Esophagus (tissue), 2 donors: ENCODE data around the gene RTL1. TPM values are rescaled to one million over a fixed set of nuclear protein-coding genes. Genes with fewer than 3 reads are reported as not detected.

Experiments used
- H3K27ac ChIP-seq, 2 donors: one replicate each; pipeline ENCODE4 v1.5.1; 2013; ENCODE audit warnings: low read depth in 2 of 2, mild to moderate bottlenecking in 2 of 2, inconsistent platforms in 1 of 2, low read length in 1 of 2, moderate library complexity in 1 of 2
- H3K27me3 ChIP-seq, 2 donors: one replicate each; pipeline ENCODE4 v1.6.1; 2013; ENCODE audit warnings: low read length in 2 of 2, control low read depth in 1 of 2, mild to moderate bottlenecking in 1 of 2; ENCODE audit not compliant: insufficient read depth in 2 of 2, control insufficient read depth in 1 of 2
- H3K36me3 ChIP-seq, 2 donors: one replicate each; pipeline ENCODE4 v1.6.1; 2013; ENCODE audit warnings: low read length in 1 of 2; ENCODE audit not compliant: control insufficient read depth in 2 of 2, insufficient read depth in 2 of 2
- H3K4me1 ChIP-seq, 2 donors: one replicate each; pipeline ENCODE4 v1.6.1; 2013; ENCODE audit warnings: low read length in 1 of 2; ENCODE audit not compliant: control insufficient read depth in 2 of 2, insufficient read depth in 2 of 2
- H3K4me3 ChIP-seq, 2 donors: one replicate each; pipeline ENCODE4 v1.5.1; 2013; ENCODE audit warnings: low read length in 2 of 2, mild to moderate bottlenecking in 2 of 2, low read depth in 1 of 2, moderate library complexity in 1 of 2
- H3K9me3 ChIP-seq, 2 donors: one replicate each; pipeline ENCODE4 v1.6.1; 2013; ENCODE audit warnings: mild to moderate bottlenecking in 2 of 2, low read depth in 1 of 2, low read length in 1 of 2, moderate library complexity in 1 of 2; ENCODE audit not compliant: control insufficient read depth in 2 of 2, insufficient read depth in 1 of 2
- WGBS, 2 donors: extraction: QIAGEN DNeasy Blood & Tissue Kit; methylation state at CpG; one replicate each; pipeline ENCODE4 v1.1.7; 2013; 5-methylcytosine and 5-hydroxymethylcytosine counted together
- polyA plus RNA-seq, 2 donors: library from polyadenylated mRNA; stranded (reverse); fragments of 200-250 nt; gene quantifications; one replicate each; pipeline ENCODE4 v1.2.3, GENCODE V29; 2013
- donor health status: healthy with polysubstance abuse.
- donor health status: Bipolar disorder and iron deficiency.

RTL1 gene
- under 1 TPM in 1 of 2 donors, not detected in 1; 0.02 TPM for polyA plus RNA-seq

DNA sequence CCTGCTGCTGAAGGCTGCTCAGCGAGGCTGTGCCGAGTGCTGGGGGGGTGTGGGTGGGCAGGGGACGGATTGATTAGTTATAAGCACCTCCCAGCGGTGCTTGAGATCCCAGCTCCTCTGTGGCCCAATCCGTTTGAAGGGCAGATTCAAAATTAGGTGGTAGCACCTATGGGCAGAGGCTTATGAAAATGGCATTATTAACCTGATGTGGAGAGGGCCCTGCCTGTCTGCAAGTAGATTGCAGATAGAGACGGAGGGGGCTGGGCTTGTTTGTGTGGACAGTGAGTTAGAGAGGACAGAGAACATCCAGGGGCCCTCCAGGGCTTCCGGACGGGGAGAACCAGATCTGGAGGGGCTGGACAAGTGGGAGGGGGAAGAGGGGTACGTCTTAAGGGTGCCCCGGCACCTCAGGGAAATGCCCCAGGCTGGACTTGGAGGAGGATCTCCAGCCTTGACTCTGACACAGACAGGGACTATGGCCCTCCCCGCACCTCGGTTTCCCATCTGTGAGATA, at the start of gene RTL1:
Gene RTL1 (minus strand): TSS at position 51 of the 514 bp plus-strand sequence. CDS start 18,934 bp downstream, outside the sequence.
- peaks cover 0 to 3% of the 10 kb centered on the region in 2 donors for H3K9me3 ChIP-seq
- H3K4me1 ChIP-seq: no peaks in the 10 kb centered on the region
- H3K27me3 ChIP-seq: no peaks in the 10 kb centered on the region
- no peak within 1 kb of the TSS for H3K27ac ChIP-seq
- WGBS, 2 donors: 67 to 72% methylated on average over 12 of the region's 12 CpGs
- H3K36me3 ChIP-seq: no peaks in the 10 kb centered on the region
- no peak within 1 kb of the TSS for H3K4me3 ChIP-seq

DNA sequence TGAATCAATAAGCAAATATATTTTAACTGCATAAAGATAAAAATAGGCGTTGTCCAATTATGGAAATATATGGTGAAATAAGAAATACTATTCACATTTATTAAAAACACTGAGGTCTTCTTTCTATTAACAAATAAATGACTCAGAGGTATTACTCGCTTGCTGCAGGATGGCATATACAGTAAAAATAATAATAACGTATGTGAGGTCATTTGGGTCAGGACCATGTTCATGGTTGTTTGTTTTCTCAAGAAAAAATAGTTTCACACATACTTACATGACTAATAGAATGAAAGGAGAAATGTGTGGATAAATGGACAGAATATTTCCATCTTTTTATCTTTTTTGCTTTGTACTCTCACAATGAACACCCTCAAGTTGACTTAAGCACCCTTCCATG, 46.5 kb upstream of the RTL1 start:
- no peaks in the 10 kb centered on the region for H3K9me3 ChIP-seq
- H3K4me1 ChIP-seq: no peaks in the 10 kb centered on the region
- no peak overlapping the region for H3K27ac ChIP-seq
- 83 to 84% methylated on average over 3 of the region's 3 CpGs for WGBS, 2 donors
- H3K27me3 ChIP-seq: no peaks in the 10 kb centered on the region
- H3K36me3 ChIP-seq: no peaks in the 10 kb centered on the region
- no peak overlapping the region for H3K4me3 ChIP-seq

DNA sequence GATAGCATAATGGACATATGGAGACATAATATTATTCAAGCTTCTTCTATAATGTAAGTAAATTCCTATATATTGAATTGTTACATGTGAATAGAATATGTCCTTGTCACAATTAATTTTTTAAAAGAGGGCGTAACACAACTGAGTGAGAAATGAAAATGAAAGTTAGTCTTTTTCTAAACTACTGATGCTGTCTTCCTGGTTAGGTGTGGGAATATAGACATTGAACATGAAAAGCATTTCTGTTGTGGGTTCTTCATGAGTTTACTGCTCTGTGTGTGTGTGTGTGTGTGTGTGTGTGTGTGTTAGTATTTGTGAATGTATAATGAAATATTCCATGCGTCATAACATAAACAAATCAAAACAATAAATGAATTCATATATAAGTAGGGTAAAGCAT, 40.5 kb upstream of the RTL1 start:
- no peak overlapping the region for H3K27ac ChIP-seq
- no peaks in the 10 kb centered on the region for H3K9me3 ChIP-seq
- H3K4me1 ChIP-seq: no peaks in the 10 kb centered on the region
- H3K27me3 ChIP-seq: no peaks in the 10 kb centered on the region
- no peak overlapping the region for H3K4me3 ChIP-seq
- H3K36me3 ChIP-seq: no peaks in the 10 kb centered on the region
- 79 to 87% methylated on average over 2 of the region's 2 CpGs for WGBS, 2 donors

DNA sequence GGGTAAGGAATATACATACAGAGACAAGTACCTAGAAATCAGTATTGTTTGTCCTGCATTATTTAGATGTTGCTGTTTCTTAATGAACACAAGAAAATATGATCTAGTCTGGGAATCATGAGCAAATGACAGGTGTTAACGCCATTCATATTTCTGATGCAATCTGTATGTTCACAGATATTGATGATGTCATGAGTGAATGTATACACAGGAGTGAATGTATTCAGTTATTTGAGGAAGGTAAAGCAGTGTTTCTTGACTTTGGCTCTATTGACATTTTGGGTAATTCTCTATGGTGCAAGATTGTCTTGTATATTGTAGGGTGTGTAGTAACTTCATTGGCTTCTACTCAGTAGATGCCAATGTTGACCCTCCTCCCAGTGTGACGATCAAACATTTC, 26.7 kb upstream of the RTL1 start:
- no peaks in the 10 kb centered on the region for H3K36me3 ChIP-seq
- no peak overlapping the region for H3K4me3 ChIP-seq
- peaks cover 0 to 2% of the 10 kb centered on the region in 2 donors for H3K27me3 ChIP-seq
- H3K4me1 ChIP-seq: no peaks in the 10 kb centered on the region
- H3K27ac ChIP-seq: no peak overlapping the region
- H3K9me3 ChIP-seq: no peaks in the 10 kb centered on the region
- WGBS, 2 donors: 86 to 95% methylated on average over 2 of the region's 2 CpGs

DNA sequence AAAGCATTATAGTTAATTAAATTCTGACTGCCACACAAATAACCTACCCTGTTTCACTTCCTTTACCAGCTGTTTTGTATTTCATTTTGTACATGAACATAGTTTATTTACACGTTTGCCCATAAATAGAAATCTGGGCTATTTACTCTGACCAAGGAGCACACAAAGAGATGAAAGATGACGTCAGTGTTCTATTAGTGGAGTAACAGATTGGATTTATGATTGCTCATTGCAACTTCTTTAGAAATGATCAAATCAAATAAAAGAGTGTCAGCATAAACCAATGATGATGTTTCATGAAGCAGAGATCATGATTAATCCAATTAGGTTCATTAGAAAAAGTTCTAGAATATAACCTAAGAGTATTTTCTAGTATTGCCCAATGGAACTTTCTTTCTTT, 12.0 kb upstream of the RTL1 start:
- Histone ChIP-seq H3K4me3 (no peak overlapping the region), H3K27me3 (no peaks in the 10 kb centered on the region), H3K9me3 (no peaks in the 10 kb centered on the region), H3K27ac (no peak overlapping the region), H3K36me3 (no peaks in the 10 kb centered on the region), H3K4me1 (no peaks in the 10 kb centered on the region)
- WGBS, 2 donors: 48 to 59% methylated on average over 2 of the region's 2 CpGs

DNA sequence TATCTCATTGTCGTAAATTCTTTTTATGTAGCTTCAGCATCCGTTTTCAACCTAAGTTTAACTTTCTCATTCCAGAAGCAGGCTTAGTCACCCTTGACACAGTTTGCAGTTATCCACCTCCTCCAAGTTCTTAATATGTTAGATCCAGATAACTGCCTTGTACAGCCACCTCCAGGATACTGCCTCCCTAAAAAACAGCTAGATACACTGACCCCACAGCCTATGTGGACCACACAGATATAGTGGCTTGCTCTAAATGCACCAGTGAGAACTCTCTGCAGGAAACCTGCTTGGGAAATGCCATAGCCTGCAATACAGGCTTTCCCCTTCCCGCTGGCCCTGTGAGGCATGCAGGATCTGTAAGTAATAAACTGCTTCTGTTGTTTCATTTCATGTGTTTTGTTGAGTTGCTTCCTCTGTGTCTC, 11.1 kb upstream of the RTL1 start:
- Histone ChIP-seq H3K4me3 (no peak overlapping the region), H3K9me3 (no peaks in the 10 kb centered on the region), H3K36me3 (no peaks in the 10 kb centered on the region), H3K27ac (no peak overlapping the region), H3K27me3 (no peaks in the 10 kb centered on the region), H3K4me1 (no peaks in the 10 kb centered on the region)
- 70 to 79% methylated on average over 3 of the region's 3 CpGs for WGBS, 2 donors

DNA sequence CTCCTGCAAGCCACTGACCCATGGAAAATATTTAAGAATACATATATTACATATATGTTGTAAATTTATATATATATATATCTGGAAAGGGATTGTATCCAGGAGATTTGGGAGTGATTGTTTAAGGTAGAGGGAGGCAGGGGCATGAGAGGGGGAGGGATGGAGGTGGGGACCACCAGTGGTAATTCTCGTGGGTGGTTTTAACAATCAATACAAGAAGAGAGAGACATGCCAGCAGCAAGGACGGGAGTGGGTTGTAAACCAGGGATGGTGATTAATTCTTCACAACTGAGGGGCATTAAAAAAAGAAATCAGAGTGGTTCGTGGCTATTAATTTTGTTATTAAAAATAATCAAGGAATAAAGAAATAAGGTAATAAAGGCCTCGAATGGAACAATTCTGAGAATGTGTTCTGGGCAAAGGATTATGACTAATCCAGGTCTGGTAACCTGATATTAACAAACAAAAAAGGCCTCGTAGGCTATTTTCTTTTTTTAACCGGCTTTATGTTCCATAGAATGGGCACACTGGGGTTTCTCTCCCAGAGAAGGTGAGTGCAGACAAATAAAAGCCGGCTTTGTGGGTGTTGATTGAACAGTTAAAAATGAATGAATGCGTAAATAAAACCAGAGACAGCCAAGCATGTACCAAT, 8.3 kb upstream of the RTL1 start:
- 57 to 70% methylated on average over 8 of the region's 8 CpGs for WGBS, 2 donors
- H3K36me3 ChIP-seq: no peaks in the 10 kb centered on the region
- no peaks in the 10 kb centered on the region for H3K27me3 ChIP-seq
- H3K4me1 ChIP-seq: no peaks in the 10 kb centered on the region
- no peak overlapping the region for H3K4me3 ChIP-seq
- H3K27ac ChIP-seq: no peak overlapping the region
- no peaks in the 10 kb centered on the region for H3K9me3 ChIP-seq

DNA sequence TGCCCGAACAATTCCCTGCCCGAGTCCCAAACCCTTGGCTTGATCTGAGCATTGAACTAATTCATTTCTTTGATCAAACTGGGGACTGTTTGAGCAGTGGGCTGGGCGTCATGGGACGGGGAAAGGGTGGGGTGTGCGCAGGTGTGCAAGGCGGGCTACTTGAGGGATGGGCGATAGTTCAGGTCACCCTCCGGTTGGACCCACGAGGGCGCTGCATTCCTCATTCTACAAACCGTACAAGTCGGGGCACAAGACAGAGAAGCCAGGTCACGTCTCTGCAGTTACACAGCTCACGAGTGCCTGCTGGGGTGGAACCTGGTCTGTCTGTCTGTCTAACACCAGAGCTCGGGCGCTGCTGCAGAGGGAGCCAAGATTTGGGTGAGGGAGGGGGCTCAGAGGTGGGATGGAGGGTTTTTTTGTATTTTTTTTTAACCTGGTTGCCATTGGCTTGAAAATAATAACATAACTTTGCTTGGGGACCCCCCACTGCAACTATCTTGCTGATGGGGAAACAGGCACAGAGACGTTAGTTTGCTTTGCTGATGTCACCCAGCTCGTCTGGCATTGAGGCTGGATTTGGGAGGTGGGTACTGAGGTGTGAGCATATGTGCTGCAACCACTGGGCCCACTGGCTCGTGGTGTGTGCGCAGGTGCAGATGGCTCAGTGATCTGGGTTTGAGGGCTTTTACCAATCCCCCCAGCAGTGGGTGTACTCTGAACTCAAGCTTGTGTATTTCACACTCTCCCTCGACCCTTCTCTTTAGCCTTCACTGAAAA, 7.6 kb upstream of the RTL1 start:
- Histone ChIP-seq H3K36me3 (no peaks in the 10 kb centered on the region), H3K27me3 (no peaks in the 10 kb centered on the region), H3K9me3 (no peaks in the 10 kb centered on the region), H3K27ac (no peak overlapping the region), H3K4me1 (no peaks in the 10 kb centered on the region), H3K4me3 (no peak overlapping the region)
- 59 to 72% methylated on average over 21 of the region's 21 CpGs for WGBS, 2 donors

DNA sequence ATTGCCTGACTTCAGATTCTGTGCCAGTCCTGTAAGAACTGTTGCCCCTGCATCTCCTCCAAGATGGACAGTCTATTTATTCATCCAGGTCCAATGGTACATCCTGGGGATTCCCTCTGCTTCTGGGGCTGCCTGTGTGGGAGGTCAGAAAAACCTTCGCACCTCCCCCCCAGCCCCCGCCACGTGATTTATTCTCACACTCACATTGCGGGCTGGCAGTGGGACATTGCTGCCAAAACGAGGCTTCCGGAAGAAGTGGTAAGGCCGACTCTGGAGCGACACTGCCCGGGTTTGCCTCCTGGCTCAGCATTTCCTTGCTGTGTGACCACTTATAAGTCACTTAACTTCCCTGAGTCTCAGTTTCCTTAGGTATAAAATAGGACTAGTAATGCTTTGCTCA, 5.9 kb upstream of the RTL1 start:
- no peak overlapping the region for H3K4me3 ChIP-seq
- 89 to 90% methylated on average over 9 of the region's 9 CpGs for WGBS, 2 donors

More for the DNA sequence above, 5.9 kb upstream of the RTL1 start:
- Histone ChIP-seq H3K4me1 (no peaks in the 10 kb centered on the region), H3K36me3 (no peaks in the 10 kb centered on the region), H3K9me3 (no peaks in the 10 kb centered on the region), H3K27ac (no peak overlapping the region), H3K27me3 (no peaks in the 10 kb centered on the region)
